Caco-2 (cell line): ENCODE data around the gene TMPRSS11A. TPM values are rescaled to one million over a fixed set of nuclear protein-coding genes. Genes with fewer than 3 reads are reported as not detected.
A peak's percentile ranks its signal among the peaks of the same experiment; 100 is the strongest.

ENCODE experiments used
- BruUV-seq: library from RNA; stranded (reverse); fragments of 400-500 nt; replicated peaks from 2 replicates; lab custom pipeline; 2021; lab: Mats Ljungman, UMichigan
- CTCF ChIA-PET: fragments of 300-600 bp; sonication (Branson Sonifier 250); formaldehyde crosslinking; loops from one replicate; lab custom pipeline; 2022; ENCODE audit warnings: antibody characterized with exemption; lab: Charles Lee
- POLR2A ChIA-PET: fragments of 300-600 bp; sonication (Branson Sonifier 250); formaldehyde crosslinking; loops from one replicate; lab custom pipeline; 2022; ENCODE audit warnings: antibody characterized with exemption; lab: Charles Lee
- DNase-seq, 2 experiments: peaks; one replicate each; pipeline versions ENCODE4 v3.0.0 to v3.0.0-alpha.2; 2020 to 2022
- H3K27me3 ChIP-seq: replicated peaks from 2 replicates; pipeline ENCODE4 v1.6.0; 2011; ENCODE audit warnings: low read length; ENCODE audit not compliant: control insufficient read depth, insufficient read depth
- H3K36me3 ChIP-seq: 2 replicates; pipeline ENCODE4 v1.5.1; 2011; ENCODE audit warnings: low read length; ENCODE audit not compliant: control insufficient read depth, insufficient read depth
- H3K4me1 ChIP-seq: fragments of 250-450 bp; sonication (Bioruptor Pico); 2 replicates; pipeline ENCODE4 v1.5.1; 2020; ENCODE audit warnings: mild to moderate bottlenecking
- H3K4me3 ChIP-seq: 2 replicates; pipeline ENCODE4 v1.5.1; 2011; ENCODE audit warnings: low read depth, mild to moderate bottlenecking, control low read depth, low read length
- H3K9me3 ChIP-seq: fragments of 250-450 bp; sonication (Bioruptor Pico); 2 replicates; pipeline ENCODE4 v1.5.1; 2020; ENCODE audit warnings: mild to moderate bottlenecking, moderate library complexity
- H3K27ac Mint-ChIP-seq: one replicate; pipeline ENCODE4 v1.8.0; 2022; ENCODE audit warnings: mixed read lengths; ENCODE audit not compliant: unreplicated experiment
- H3K27me3 Mint-ChIP-seq: one replicate; pipeline ENCODE4 v1.8.0; 2022; ENCODE audit warnings: mixed read lengths; ENCODE audit not compliant: insufficient read depth, unreplicated experiment
- H3K36me3 Mint-ChIP-seq: one replicate; pipeline ENCODE4 v1.8.0; 2022; ENCODE audit warnings: mild to moderate bottlenecking, mixed read lengths; ENCODE audit not compliant: insufficient read depth, unreplicated experiment
- H3K4me1 Mint-ChIP-seq: one replicate; pipeline ENCODE4 v1.8.0; 2022; ENCODE audit warnings: low read depth, mixed read lengths; ENCODE audit not compliant: unreplicated experiment
- H3K4me3 Mint-ChIP-seq: one replicate; pipeline ENCODE4 v1.8.0; 2022; ENCODE audit warnings: mild to moderate bottlenecking, moderate library complexity, mixed read lengths; ENCODE audit not compliant: unreplicated experiment
- H3K9me3 Mint-ChIP-seq: one replicate; pipeline ENCODE4 v1.8.0; 2022; ENCODE audit warnings: mixed read lengths; ENCODE audit not compliant: unreplicated experiment
- intact Hi-C: fragments of 100-400 bp; cut with micrococcal nuclease; formaldehyde crosslinking; loops from one replicate; pipeline ENCODE4 v1.10.0; 2022; ENCODE audit not compliant: unreplicated experiment
- total RNA-seq: library from RNA; stranded (reverse); gene quantifications from 2 replicates; pipeline ENCODE4 v1.2.3, GENCODE V29; 2022
- TF ChIP-seq, protein P1 (sequence below), 2 experiments: fragments of 200-600 bp in 1 of 2; IDR thresholded peaks; 1 replicate in 1 of 2; 2 replicates in 1 of 2; pipeline versions ENCODE4 v1.5.1 to v1.8.0; 2011 to 2022; ENCODE audit warnings: antibody characterized with exemption in 1 of 2, control low read depth in 1 of 2, inconsistent platforms in 1 of 2, low read depth in 1 of 2, low read length in 1 of 2, mild to moderate bottlenecking in 1 of 2, moderate library complexity in 1 of 2; ENCODE audit not compliant: insufficient read depth in 1 of 2, severe bottlenecking in 1 of 2, unreplicated experiment in 1 of 2

Gene TMPRSS11A
- total RNA-seq, 1 experiment from 2014 or later, result not detected

DNA sequence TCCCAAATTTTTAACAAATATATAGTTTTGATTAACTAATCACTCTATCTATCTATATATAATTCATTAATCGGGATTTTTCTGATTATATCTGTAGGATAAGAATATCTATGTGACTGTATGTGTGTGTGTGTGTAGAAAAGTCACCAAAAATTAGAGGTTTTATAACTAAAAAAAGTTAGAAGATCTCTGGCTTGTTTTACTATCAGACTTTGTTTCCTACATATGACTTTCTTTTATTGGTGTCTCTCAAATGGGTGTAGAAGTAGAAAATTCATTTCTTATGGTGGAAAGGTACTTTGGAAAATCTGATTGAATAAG is 52.7 kb downstream of the TMPRSS11A start:
- H3K27me3 ChIP-seq, result no peaks in the 10 kb centered on the region
- CTCF ChIA-PET, result interaction anchor here (1.3 kb wide), 1 partner anchor 18 kb away, joined by 3 read pairs; no protein-coding TSS in a partner anchor
- no peak overlapping the region for H3K4me3 ChIP-seq
- Mint-ChIP-seq H3K36me3 (no peaks in the 10 kb centered on the region), H3K4me3 (no peak overlapping the region), H3K4me1 (no peaks in the 10 kb centered on the region), H3K27me3 (no peaks in the 10 kb centered on the region), H3K9me3 (no peaks in the 10 kb centered on the region), H3K27ac (no peak overlapping the region)
- no TSS peak for BruUV-seq
- H3K4me1 ChIP-seq, result peaks cover 9% of the 10 kb centered on the region
- no peaks in the 10 kb centered on the region for H3K36me3 ChIP-seq
- DNase-seq, result no peak
- no peaks in the 10 kb centered on the region for H3K9me3 ChIP-seq
- POLR2A ChIA-PET, result no interaction called here
- intact Hi-C loops, result loop anchor here (1.0 kb wide), 2 partner anchors 38 to 361 kb away; no protein-coding TSS in a partner anchor
- TF ChIP-seq, protein P1, sequence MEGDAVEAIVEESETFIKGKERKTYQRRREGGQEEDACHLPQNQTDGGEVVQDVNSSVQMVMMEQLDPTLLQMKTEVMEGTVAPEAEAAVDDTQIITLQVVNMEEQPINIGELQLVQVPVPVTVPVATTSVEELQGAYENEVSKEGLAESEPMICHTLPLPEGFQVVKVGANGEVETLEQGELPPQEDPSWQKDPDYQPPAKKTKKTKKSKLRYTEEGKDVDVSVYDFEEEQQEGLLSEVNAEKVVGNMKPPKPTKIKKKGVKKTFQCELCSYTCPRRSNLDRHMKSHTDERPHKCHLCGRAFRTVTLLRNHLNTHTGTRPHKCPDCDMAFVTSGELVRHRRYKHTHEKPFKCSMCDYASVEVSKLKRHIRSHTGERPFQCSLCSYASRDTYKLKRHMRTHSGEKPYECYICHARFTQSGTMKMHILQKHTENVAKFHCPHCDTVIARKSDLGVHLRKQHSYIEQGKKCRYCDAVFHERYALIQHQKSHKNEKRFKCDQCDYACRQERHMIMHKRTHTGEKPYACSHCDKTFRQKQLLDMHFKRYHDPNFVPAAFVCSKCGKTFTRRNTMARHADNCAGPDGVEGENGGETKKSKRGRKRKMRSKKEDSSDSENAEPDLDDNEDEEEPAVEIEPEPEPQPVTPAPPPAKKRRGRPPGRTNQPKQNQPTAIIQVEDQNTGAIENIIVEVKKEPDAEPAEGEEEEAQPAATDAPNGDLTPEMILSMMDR (IDR thresholded peaks at IDR 0.05; ENCODE audit: insufficient read depth in 1 of 2, low read depth in 1 of 2, low read length in 1 of 2, severe bottlenecking in 1 of 2, unreplicated experiment in 1 of 2), result no peak

DNA sequence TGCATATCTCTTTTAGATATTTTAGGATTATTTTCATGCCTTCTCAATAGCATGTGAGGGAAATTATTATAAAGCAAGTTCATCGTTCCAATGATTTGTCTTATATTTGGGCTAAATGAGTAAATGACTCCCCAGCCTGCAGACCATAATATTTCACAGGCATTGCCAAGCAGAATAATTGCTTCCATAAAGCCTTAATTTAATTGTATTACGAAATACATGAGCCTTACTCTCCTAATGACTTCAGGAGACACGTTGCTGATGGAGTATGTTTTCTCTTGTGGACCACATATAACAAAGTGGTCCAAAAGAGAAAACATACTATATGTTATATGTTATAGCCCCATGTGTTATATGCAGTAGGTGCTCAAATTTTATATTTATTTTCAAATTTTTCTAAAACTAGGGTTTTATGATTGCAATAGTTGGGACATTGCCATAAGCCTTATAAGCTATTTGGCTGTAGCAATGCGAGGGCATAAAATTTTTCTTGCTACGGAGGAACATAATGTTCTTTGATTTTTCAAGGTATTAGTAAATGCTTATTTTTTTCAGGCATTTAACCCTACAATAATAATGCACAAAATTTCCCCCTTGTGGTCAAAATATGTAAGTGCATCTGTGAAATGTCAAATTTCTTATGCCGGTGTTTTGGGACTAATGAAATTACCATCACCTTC is 53.2 kb downstream of the TMPRSS11A start:
- Mint-ChIP-seq H3K27me3 (no peaks in the 10 kb centered on the region), H3K4me1 (no peaks in the 10 kb centered on the region), H3K9me3 (no peaks in the 10 kb centered on the region), H3K36me3 (no peaks in the 10 kb centered on the region), H3K4me3 (no peak overlapping the region), H3K27ac (no peak overlapping the region)
- Histone ChIP-seq H3K4me3 (no peak overlapping the region), H3K36me3 (no peaks in the 10 kb centered on the region), H3K27me3 (no peaks in the 10 kb centered on the region), H3K9me3 (no peaks in the 10 kb centered on the region), H3K4me1 (peaks cover 9% of the 10 kb centered on the region)
- DNase-seq, result no peak
- ChIA-PET CTCF (no interaction called here), POLR2A (no interaction called here)
- TF ChIP-seq, protein P1 (IDR thresholded peaks at IDR 0.05; ENCODE audit: insufficient read depth in 1 of 2, low read depth in 1 of 2, low read length in 1 of 2, severe bottlenecking in 1 of 2, unreplicated experiment in 1 of 2), result peak; percentile 47 to 66
- intact Hi-C loops, result loop anchor here (1.0 kb wide), 2 partner anchors 38 to 361 kb away; no protein-coding TSS in a partner anchor
- no TSS peak for BruUV-seq

DNA sequence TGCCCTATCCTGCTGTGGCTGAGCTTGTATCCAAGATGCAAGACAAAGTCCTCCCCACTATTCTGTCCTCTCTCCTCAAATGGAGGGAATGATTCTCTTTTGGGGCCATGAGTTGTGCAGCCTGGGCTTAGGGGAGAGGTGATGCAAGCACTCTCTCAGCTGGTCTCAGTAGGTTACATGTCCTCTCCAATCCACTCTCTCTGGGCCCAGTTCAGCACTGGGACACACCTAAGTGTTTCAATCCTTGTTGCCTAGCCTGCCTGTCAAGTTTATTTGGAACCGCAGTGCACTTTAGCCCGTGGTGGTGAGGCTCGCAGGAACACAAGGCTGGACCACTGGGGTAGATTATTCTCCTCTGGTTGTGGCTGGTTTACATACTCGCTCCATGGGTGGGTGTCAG is 55.6 kb downstream of the TMPRSS11A start:
- TF ChIP-seq, protein P1 (IDR thresholded peaks at IDR 0.05; ENCODE audit: insufficient read depth in 1 of 2, low read depth in 1 of 2, low read length in 1 of 2, severe bottlenecking in 1 of 2, unreplicated experiment in 1 of 2), result no peak
- Mint-ChIP-seq H3K9me3 (no peaks in the 10 kb centered on the region), H3K27ac (no peak overlapping the region), H3K4me3 (no peak overlapping the region), H3K4me1 (no peaks in the 10 kb centered on the region), H3K27me3 (no peaks in the 10 kb centered on the region), H3K36me3 (no peaks in the 10 kb centered on the region)
- no peaks in the 10 kb centered on the region for H3K36me3 ChIP-seq
- no peaks in the 10 kb centered on the region for H3K27me3 ChIP-seq
- BruUV-seq, result no TSS peak
- no peaks in the 10 kb centered on the region for H3K9me3 ChIP-seq
- ChIA-PET CTCF (no interaction called here), POLR2A (no interaction called here)
- no peak overlapping the region for H3K4me3 ChIP-seq
- intact Hi-C loops, result no loop called here
- no peak for DNase-seq
- peaks cover 9% of the 10 kb centered on the region for H3K4me1 ChIP-seq
